NCI-H1694 (cell line): ENCODE results near the gene CDKL1.
A peak's percentile ranks its signal among the peaks of the same experiment; 100 is the strongest.
"Not testable (repeated sequence)": the region's sequence is repeated elsewhere in the genome, so short reads cannot be mapped to it uniquely, and the experiment has no call there.

Source experiments
- DNase-seq: peaks from one replicate; lab custom pipeline; 2025; lab: John Stamatoyannopoulos, UW

Gene CDKL1

DNA sequence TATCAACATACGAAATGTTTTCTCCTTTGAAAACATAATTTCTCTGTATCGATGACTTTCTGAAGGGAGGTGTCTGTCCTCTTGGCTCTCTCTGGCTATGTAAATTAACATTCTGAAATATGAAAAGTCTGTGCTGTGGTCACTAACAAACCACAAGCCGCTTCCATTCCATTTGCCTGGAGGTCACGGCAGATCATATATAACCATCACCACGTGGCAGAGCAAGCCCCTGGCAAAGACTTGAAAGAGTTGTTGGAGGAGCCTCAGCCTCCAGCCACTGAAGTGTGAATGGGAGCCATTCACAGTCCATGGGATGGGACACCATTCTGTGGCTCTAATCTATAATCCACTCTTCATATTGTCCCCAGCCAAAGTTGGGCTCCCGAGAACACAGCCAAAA is 39.6 kb downstream of the CDKL1 start:
- DNase-seq = no peak

DNA sequence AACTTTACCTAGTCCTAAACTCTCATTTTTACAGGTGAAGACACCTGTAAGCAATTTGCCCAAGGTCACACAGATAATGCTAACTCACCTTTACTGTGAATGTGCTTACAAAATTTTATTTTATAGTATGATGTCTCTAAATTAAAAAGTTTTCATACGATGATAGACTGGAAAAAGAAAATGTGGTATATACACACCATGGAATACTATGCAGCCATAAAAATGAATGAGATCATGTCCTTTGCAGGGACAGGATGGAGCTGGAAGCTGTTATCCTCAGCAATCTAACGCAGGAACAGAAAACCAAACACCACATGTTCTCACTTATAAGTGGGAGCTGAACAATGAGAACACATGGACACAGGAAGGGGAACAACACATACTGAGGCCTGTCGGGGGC is 40.4 kb downstream of the CDKL1 start:
- DNase-seq = not testable (repeated sequence)

- DNase-seq = no peak
Measured at GRCh38 chr14:50355692-50356091, 41.0 kb downstream of the CDKL1 start.

DNA sequence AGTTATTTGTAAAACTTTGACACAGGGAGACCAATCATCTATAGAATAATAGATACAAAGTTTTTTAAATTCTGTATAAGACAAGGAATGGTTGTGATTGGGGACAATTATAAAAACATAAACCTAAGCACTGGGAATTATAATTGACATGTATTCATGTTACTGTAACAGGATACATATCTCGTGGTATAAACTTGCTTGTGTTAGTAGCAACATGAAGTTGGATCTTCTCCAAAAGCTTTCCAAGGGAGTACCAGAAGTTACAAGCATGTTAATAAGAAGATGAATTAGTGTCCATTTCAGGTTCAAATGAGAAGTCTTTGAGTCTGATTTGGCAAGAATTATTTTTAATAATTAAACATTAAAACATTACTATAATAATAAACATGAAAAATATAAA is 42.2 kb downstream of the CDKL1 start:
- DNase-seq = no peak

DNA sequence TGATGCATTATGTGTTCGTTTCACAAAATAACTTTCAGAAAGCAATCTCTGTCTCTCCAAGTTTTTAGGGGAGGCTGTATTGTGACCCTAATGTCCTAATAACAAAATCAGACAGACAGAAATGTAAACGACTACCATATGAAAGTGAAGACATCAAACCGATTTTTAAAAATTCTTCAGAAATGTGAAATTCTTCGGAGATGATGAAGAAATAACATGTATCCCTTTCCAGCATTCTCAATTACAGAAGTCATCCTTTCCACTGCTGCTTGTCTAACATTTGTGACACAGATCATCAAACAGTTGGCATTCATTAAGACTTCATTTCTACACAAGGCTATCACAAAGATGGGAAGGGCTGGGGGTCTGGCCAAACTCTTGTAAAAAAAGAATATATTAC is 43.6 kb downstream of the CDKL1 start:
- no peak for DNase-seq

GRCh38 chr14:50352584-50352983 is 44.1 kb downstream of the CDKL1 start:
- no peak for DNase-seq

- DNase-seq = no peak
Measured at GRCh38 chr14:50350975-50351374, 45.7 kb downstream of the CDKL1 start.

DNA sequence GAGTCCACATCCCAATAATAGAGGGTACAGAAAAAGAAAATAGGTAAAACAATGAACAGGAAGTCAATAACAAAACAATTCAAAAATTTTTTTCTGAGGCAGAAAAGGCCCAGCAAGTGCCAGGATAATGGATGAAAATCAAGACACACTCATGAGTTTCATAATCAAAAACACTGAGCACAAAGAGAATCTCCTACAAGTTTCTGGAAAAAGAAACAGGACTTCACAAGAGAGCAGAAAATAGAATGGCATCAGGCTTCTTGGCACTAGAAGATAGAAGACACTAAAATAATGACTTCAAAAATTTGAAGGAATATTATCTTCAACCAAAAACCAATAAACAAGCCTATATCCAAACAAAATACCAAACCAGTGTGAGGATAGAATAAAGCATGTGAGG is 47.7 kb downstream of the CDKL1 start:
- DNase-seq = no peak

DNA sequence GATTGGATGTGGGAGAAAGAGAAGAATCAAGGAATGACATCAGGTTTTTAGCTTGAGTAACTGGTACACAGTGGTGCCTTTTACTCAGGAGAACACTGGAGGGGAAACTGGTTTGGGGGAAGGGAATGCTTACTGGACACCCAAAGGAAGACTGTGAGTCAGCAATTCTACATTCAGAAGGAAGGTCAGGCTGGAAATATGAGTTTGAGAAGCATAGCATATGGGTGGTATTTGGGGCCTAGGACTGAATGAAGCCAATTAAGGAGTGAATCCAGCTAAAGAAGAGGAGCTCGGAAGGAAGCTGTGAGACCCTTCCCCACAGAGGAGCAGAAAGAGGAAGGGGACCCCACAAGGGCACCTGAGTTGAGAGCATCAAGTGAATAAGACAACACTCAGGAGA is 49.2 kb downstream of the CDKL1 start:
- no peak for DNase-seq

DNA sequence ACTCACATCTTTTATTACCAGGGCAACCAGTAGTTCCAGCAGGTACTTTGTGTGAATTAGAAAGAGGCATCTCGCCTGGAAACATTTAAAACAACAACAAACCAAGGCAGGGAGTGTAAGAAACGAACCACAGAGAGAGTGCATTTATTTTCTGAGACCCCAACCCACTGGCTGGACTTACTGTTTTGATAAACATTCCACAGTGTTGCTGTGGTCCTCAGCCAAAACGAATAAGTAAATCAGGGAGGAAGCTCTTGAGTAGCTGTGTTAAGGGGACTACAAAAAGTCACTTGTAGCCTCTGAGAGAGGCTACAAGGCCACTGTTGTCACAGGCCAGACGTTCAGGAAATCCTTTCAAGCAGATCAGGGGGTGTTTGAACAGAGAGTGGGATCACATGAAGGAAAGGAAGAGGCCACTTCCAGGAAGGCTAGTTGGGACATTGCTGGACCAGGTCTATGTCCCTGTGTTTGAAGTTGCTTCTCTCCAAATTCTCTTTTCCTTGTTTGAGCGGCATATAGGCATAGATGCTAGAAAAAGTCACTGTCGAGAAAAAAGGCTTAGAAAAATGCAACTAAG is 50.7 kb downstream of the CDKL1 start:
- no peak for DNase-seq

- DNase-seq = no peak
Measured at GRCh38 chr14:50344876-50345563, 51.7 kb downstream of the CDKL1 start.

DNA sequence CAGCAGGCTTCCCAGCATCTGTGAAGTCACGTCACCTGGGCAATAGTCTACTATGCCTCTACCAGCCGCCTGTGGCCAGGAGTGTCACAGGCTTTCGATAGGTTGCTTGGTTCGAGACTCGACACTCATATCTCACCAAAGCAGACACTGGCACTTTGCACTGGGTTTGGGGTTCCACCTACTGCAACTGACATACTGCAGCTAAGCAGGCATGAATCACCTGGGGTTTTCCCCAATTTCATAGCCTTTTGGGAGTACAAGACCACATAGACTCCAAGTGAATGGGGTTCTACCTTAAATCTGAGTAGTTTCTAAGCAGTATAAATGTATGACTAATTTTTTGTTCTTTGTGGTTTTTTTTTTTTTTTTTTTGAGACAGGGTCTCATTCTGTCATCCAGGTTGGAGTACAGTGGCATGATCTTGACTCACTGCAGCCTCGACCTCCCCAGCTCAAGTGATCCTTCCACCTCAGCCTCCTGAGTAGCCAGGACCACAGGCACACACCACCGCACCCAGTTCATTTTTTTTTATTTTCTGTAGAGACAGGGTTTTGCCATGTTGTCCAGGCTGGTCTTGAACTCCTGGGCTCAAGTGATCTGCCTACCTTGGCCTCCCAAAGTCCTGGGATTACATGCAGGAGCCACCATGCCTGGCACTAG is 52.4 kb downstream of the CDKL1 start:
- no peak for DNase-seq

GRCh38 chr14:50343434-50343833 is 53.2 kb downstream of the CDKL1 start:
- no peak for DNase-seq

GRCh38 chr14:50342221-50343078 is 54.2 kb downstream of the CDKL1 start:
- DNase-seq = peak; percentile 83

GRCh38 chr14:50340963-50341362 is 55.7 kb downstream of the CDKL1 start:
- peak; percentile 14 for DNase-seq

DNA sequence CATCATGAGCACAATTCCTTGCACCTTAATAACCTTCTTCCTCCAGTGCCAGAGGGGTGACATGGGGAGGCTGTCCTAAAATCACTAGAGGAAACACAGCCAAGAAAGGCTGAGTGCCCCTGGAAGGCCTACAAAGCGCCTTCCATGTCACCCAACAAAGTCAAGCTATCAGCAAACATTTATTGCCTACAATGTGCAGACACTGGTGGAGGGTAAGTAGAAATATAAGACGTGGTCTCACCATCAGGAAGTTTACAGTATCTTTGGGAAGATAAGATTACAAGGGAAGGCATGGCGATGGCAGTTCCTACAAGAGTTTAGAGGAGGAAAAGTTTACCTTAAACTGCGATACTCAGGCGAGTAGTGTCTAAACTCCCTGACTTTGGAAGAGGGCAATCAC is 56.6 kb downstream of the CDKL1 start:
- no peak for DNase-seq

DNA sequence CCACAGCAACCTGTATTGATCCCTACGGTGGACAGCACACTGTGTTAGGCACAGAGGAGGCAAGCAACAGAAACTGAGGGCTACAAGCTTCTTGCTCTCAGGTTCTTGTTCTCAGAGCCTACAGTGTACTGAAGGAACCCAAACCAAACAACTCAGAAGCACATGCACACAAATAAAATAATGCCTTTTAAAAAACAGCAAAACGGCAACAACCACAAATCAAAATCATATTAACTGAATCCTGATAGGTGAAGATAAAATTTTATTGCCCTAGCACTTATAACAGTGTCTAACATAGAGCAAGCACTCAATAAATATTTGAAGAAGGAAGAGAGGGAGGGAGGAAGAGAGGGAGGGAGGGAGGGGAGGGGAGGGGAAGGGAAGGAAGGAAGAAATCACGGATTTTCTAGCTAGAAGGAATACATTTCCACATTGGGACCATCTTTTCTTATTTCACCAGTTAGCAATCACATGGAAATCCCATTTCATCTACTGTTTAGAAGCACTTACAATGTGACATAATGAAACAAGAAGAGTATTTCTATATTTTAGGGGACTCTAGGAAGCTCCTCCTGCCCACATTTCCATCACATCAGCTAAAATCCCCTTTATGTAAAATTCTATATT is 57.4 kb downstream of the CDKL1 start:
- DNase-seq = no peak

- no peak for DNase-seq
Measured at GRCh38 chr14:50338587-50338986, 58.1 kb downstream of the CDKL1 start.

DNA sequence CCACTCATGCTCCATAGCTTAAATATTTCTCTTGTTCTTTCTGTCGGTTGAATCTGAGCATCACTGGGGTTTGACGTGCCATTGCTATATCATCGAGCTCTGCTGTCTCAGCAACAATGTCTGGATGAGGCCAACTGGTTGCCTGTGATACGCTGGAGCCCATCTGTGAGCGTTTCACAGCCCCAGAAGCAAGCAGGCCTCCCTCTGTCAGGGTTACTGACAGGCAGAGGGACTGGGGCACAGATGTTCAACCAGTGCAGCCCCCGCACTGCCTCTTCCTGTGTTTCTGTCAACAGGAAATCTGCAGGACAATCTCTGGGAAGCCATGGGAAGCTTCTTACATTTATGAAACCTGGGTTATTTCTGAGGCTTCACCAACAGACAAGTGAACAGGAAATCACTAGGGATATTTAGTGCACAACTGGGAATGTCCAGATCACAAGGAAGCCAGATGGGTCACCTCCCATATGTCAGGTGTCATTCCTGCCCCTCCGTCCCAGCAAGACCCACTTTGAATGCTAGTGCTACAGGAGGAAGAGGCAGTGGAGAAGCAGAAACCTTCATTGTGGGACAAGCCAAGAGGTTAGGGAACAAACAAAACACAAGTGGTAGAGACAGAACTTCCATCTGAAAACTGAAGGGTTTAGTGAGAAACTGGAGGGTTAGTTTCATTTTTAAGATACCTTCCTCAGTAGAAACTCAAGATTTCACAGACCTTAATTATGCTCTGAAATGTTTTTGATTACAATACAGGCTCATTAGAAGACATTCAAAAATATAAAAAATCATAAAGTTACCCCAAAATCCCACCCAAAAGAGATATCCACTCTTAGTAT is 60.5 kb downstream of the CDKL1 start:
- peak; percentile 96 for DNase-seq

DNA sequence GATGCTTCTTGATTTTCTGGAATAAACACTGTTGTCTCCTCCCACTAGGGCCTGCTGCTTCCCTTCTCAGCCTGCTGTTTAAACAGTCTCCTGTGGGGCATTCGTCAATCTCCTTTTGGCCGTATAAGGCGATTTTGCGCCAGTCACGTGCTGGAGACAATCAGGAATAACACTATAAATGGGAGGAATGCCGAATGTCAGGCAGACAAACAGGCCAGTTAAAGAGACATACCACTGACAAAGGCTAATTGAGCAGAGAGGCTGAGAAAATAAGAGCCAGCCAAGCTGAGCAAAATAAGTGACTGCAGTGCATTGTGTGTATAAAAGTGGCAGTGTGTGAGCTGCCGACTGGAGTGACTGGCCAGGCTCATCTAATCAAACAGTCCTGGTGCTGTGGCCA is 61.3 kb downstream of the CDKL1 start:
- DNase-seq = peak; percentile 96

GRCh38 chr14:50334211-50334610 is 62.5 kb downstream of the CDKL1 start:
- DNase-seq = no peak
